Thyroid gland (tissue), 4 donors: ENCODE data around the gene ADCY7. TPM values are rescaled to one million over a fixed set of nuclear protein-coding genes. Genes with fewer than 3 reads are reported as not detected.

Experiments
- DNase-seq, 2 donors: peaks; one replicate each; pipeline ENCODE4 v3.0.0-alpha.2; 2019
- H3K27ac ChIP-seq, 3 donors: fragments of 200-600 bp; sonication (generic); 1 replicate in 2 of 3; 2 replicates in 1 of 3; pipeline ENCODE4 v1.5.1; 2016 to 2019; ENCODE audit warnings: mild to moderate bottlenecking in 1 of 3, moderate library complexity in 1 of 3
- H3K27me3 ChIP-seq: fragments of 200-600 bp; sonication (generic); one replicate; pipeline ENCODE4 v1.5.1; 2019
- H3K36me3 ChIP-seq, 2 donors: fragments of 200-600 bp; sonication (generic); one replicate each; pipeline ENCODE4 v1.5.1; 2016 to 2019
- H3K4me1 ChIP-seq, 2 donors: fragments of 200-600 bp; sonication (generic); one replicate each; pipeline ENCODE4 v1.5.1; 2017 to 2019
- H3K4me3 ChIP-seq, 3 donors: fragments of 200-600 bp; sonication (generic); replicated peaks in 1 of 3; 1 replicate in 2 of 3; 2 replicates in 1 of 3; pipeline ENCODE4 v1.5.1; 2016; ENCODE audit warnings: mild to moderate bottlenecking in 1 of 3
- H3K9me3 ChIP-seq: fragments of 200-600 bp; sonication (generic); one replicate; pipeline ENCODE4 v1.5.1; 2017
- POLR2A ChIP-seq, 2 donors: fragments of 450-650 bp; IDR thresholded peaks; one replicate each; pipeline ENCODE4 v1.6.1; 2017; ENCODE audit warnings: antibody characterized with exemption in 2 of 2, mild to moderate bottlenecking in 2 of 2, moderate library complexity in 1 of 2
- WGBS, 2 donors: methylation state at CpG; one replicate each; pipeline ENCODE4 v1.1.5; 2017; 5-methylcytosine and 5-hydroxymethylcytosine counted together
- intact Hi-C: fragments of 100-400 bp; cut with DNase I; formaldehyde crosslinking; loops from one replicate; pipeline ENCODE4 v1.15.1; 2023
- total RNA-seq, 4 donors: library from RNA; depleted of rRNA; stranded (reverse); fragments of >200 nt; gene quantifications; one replicate each; pipeline ENCODE4 v1.2.3, GENCODE V29; 2016
- TF ChIP-seq, protein P1 (sequence below), 6 experiments: fragments of 200-600 bp in 3 of 6; fragments of 450-650 bp in 3 of 6; sonication (generic) in 3 of 6; IDR thresholded peaks; one replicate each; pipeline ENCODE4 v1.5.1; 2016 to 2019; ENCODE audit warnings: antibody characterized with exemption in 6 of 6, mild to moderate bottlenecking in 2 of 6, inconsistent platforms in 1 of 6, moderate library complexity in 1 of 6

The ADCY7 gene
- total RNA-seq, 4 donors from 2014 or later: 4.2 to 8.2 (median 7.1) TPM

DNA sequence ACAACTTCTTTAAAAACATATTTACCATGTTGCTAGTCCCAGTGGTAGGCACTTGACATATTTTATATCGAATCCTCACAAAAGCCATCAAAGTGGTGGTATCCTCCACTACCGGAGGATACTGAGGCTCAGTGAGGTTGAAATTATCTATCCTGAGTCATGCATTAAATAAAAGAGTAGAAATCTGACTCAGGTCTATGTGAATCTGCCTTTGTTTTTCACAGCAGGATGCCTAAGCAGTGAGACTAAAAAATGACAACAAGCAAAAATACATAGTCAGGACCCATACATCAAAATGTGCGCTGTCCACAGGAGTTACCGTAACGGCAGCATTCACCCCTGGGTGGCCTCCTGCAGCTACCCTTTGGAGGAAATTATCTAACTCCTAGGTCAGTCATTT lies 84.8 kb downstream of the ADCY7 start:
- Histone ChIP-seq H3K4me3 (no peak overlapping the region), H3K36me3 (peaks cover 7 to 18% of the 10 kb centered on the region in 2 donors), H3K9me3 (no peaks in the 10 kb centered on the region), H3K27me3 (no peaks in the 10 kb centered on the region), H3K4me1 (no peaks in the 10 kb centered on the region), H3K27ac (no peak overlapping the region)
- WGBS, 2 donors: 97 to 98% methylated on average over 5 of the region's 5 CpGs
- TF ChIP-seq, protein P1, sequence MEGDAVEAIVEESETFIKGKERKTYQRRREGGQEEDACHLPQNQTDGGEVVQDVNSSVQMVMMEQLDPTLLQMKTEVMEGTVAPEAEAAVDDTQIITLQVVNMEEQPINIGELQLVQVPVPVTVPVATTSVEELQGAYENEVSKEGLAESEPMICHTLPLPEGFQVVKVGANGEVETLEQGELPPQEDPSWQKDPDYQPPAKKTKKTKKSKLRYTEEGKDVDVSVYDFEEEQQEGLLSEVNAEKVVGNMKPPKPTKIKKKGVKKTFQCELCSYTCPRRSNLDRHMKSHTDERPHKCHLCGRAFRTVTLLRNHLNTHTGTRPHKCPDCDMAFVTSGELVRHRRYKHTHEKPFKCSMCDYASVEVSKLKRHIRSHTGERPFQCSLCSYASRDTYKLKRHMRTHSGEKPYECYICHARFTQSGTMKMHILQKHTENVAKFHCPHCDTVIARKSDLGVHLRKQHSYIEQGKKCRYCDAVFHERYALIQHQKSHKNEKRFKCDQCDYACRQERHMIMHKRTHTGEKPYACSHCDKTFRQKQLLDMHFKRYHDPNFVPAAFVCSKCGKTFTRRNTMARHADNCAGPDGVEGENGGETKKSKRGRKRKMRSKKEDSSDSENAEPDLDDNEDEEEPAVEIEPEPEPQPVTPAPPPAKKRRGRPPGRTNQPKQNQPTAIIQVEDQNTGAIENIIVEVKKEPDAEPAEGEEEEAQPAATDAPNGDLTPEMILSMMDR (IDR thresholded peaks at IDR 0.05): no peak
- TF ChIP-seq POLR2A (IDR thresholded peaks at IDR 0.05): no peak
- intact Hi-C loops: loop anchor here (10.0 kb wide), 1 partner anchor 136 kb away; no protein-coding TSS in a partner anchor
- DNase-seq: no peak

DNA sequence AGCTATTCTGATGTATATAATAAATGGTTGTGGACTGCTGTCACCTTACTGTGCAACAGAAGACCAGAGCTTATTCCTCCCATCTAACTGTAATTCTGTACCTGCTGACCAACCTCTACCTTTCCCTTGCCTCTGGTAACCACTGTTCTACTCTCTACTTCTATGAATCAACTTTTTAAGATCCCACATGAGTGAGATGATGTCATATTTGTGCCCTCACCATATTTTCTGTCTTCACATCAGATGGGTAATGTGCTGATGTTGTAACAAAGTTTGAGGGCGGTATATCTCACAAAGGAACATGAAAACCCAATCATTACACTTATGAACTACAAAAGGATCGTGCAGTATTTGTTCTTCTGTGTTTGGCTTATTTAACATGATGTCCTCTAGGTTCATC lies 85.6 kb downstream of the ADCY7 start:
- Histone ChIP-seq H3K4me1 (no peaks in the 10 kb centered on the region), H3K27me3 (no peaks in the 10 kb centered on the region), H3K36me3 (peaks cover 7 to 18% of the 10 kb centered on the region in 2 donors), H3K27ac (no peak overlapping the region), H3K4me3 (no peak overlapping the region), H3K9me3 (no peaks in the 10 kb centered on the region)
- WGBS, 2 donors: 95 to 97% methylated on average over 2 of the region's 2 CpGs
- TF ChIP-seq POLR2A (IDR thresholded peaks at IDR 0.05): no peak
- TF ChIP-seq, protein P1 (IDR thresholded peaks at IDR 0.05): no peak
- intact Hi-C loops: loop anchor here (10.0 kb wide), 1 partner anchor 137 kb away; no protein-coding TSS in a partner anchor
- no peak for DNase-seq

DNA sequence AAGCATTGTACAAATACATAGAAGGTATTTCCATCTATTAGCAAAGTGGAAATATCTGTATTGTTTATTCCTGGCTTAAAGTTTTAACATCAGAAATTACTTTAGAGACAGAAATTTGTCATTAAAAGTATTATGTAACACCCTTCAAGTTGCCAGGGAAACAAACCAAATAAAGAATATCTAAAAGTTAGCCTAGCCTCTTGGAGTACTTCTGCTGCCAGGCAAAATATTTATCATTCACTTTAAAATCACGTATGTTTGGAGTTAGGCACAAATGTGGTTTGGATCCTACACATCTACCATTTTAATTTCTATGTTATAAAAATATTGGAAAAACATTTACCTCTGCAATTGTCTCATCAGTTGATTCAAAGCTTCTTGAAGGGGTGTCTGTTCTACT lies 87.7 kb downstream of the ADCY7 start:
- WGBS, 2 donors: 21 to 31% methylated on average over 1 of the region's 1 CpG
- no peak overlapping the region for H3K4me3 ChIP-seq
- H3K27me3 ChIP-seq: no peaks in the 10 kb centered on the region
- H3K27ac ChIP-seq: no peak overlapping the region
- TF ChIP-seq POLR2A (IDR thresholded peaks at IDR 0.05): no peak
- TF ChIP-seq, protein P1 (IDR thresholded peaks at IDR 0.05): no peak
- H3K4me1 ChIP-seq: no peaks in the 10 kb centered on the region
- intact Hi-C loops: loop anchor here (10.0 kb wide), 1 partner anchor 139 kb away; no protein-coding TSS in a partner anchor
- H3K36me3 ChIP-seq: peaks cover 7 to 18% of the 10 kb centered on the region in 2 donors
- H3K9me3 ChIP-seq: no peaks in the 10 kb centered on the region
- no peak for DNase-seq

DNA sequence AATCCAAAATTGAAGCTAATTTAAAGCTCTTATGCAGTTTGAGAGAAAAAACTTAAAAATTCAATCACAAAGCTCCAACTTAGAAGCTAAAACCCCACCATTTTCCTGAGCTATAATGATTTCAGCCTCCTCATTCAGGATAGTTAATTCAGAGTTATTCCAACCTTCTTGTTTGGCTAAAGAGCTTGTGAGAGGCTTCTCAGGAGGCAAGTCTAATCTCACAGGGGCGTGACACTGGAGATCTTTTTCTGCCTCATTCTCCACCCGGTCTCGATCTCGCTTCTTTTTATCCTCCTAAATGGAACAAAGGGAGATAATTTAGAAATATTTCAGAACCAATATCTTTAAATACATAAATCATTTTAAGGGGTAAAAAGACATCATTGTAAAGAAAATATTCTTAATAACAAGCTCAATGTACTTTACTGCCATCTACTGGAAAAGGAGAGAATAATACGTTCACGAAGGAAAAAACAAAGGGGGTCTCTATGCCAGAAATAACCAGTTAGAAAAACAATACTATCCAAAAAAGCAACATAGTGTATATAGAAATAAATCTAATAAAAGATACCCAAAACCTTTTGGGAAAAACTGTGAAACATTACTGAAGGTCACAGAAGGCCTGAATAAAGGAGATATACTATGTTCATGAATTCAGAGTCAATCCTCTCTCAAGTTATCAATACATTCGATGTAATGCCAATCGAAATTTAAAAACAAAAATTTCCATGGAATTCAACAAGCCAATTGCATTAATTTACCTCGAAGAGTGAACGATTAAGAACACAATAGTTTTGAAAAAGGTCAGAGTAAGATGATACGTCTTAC lies 88.5 kb downstream of the ADCY7 start:
- Histone ChIP-seq H3K36me3 (peaks cover 0 to 12% of the 10 kb centered on the region in 2 donors), H3K27ac (no peak overlapping the region), H3K4me1 (peaks cover 0 to 3% of the 10 kb centered on the region in 2 donors), H3K27me3 (no peaks in the 10 kb centered on the region), H3K9me3 (no peaks in the 10 kb centered on the region), H3K4me3 (no peak overlapping the region)
- WGBS, 2 donors: 76% methylated on average over 11 of the region's 11 CpGs
- no peak for DNase-seq
- intact Hi-C loops: loop anchor here (10.0 kb wide), 1 partner anchor 140 kb away; no protein-coding TSS in a partner anchor
- TF ChIP-seq, protein P1 (IDR thresholded peaks at IDR 0.05): peak in 4 of 6 experiments; percentile 37 to 65 (median 58)
- TF ChIP-seq POLR2A (IDR thresholded peaks at IDR 0.05): no peak

GRCh38 chr16:50359626-50360025 lies 93.3 kb downstream of the ADCY7 start:
- 47 to 48% methylated on average over 1 of the region's 1 CpG for WGBS, 2 donors
- Histone ChIP-seq H3K36me3 (peaks cover 14 to 15% of the 10 kb centered on the region in 2 donors), H3K9me3 (no peaks in the 10 kb centered on the region), H3K4me1 (peaks cover 0 to 3% of the 10 kb centered on the region in 2 donors), H3K27ac (no peak overlapping the region), H3K4me3 (no peak overlapping the region), H3K27me3 (no peaks in the 10 kb centered on the region)
- intact Hi-C loops: loop anchor here (5.0 to 10.0 kb wide), 2 partner anchors 145 to 332 kb away; partner anchors contain the start of gene CNEP1R1
- no peak for DNase-seq
- TF ChIP-seq, protein P1 (IDR thresholded peaks at IDR 0.05): no peak
- TF ChIP-seq POLR2A (IDR thresholded peaks at IDR 0.05): no peak
